ENCODE measurements around the gene HMGCS1.
"Not testable (repeated sequence)": the region's sequence is repeated elsewhere in the genome, so short reads cannot be mapped to it uniquely, and the experiment has no call there.

HMGCS1 gene

DNA sequence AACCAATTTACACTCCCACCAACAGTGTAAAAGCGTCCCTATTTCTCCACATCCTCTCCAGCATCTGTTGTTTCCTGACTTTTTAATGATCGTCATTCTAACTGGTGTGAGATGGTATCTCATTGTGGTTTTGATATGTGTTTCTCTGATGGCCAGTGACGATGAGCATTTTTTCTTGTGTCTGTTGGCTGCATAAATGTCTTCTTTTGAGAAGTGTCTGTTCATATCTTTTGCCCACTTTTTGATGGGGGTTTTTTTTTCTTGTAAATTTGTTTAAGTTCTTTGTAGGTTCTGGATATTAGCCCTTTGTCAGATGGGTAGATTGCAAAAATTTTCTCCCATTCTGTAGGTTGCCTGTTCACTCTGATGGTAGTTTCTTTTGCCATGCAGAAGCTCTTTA is 10.3 kb upstream of the HMGCS1 start:
- ATAC-seq (ENCODE audit: insufficient read depth, low read depth); H3K27ac ChIP-seq (ENCODE audit: low read length); H3K27me3 ChIP-seq (ENCODE audit: insufficient read depth, low read length, poor library complexity); H3K79me2 ChIP-seq (ENCODE audit: insufficient read depth, low read length); H3K36me3 ChIP-seq (ENCODE audit: insufficient read depth, low read length); H3K4me2 ChIP-seq (ENCODE audit: insufficient read depth, low read length); DNase-seq; H4K20me1 ChIP-seq (ENCODE audit: insufficient read depth, low read length); H3K9ac ChIP-seq (ENCODE audit: low read depth, low read length); H2AFZ ChIP-seq (ENCODE audit: low read depth, low read length); H3K9me3 ChIP-seq (ENCODE audit: insufficient read depth, low read length, severe bottlenecking); H3K4me3 ChIP-seq (ENCODE audit: low read depth in 1 of 2, low read length in 2 of 2); H3K4me1 ChIP-seq (ENCODE audit: insufficient read depth, low read length): not testable (repeated sequence)

GRCh38 chr5:43320846-43321245 is 7.6 kb upstream of the HMGCS1 start:
- Histone ChIP-seq H3K9ac (ENCODE audit: low read depth, low read length) (no peak overlapping the region), H3K27me3 (ENCODE audit: insufficient read depth, low read length, poor library complexity) (no peaks in the 10 kb centered on the region), H3K9me3 (ENCODE audit: insufficient read depth, low read length, severe bottlenecking) (no peaks in the 10 kb centered on the region), H3K4me1 (ENCODE audit: insufficient read depth, low read length) (no peaks in the 10 kb centered on the region), H3K79me2 (ENCODE audit: insufficient read depth, low read length) (no peaks in the 10 kb centered on the region), H3K27ac (ENCODE audit: low read length) (no peak overlapping the region), H3K4me3 (ENCODE audit: low read depth in 1 of 2, low read length in 2 of 2) (no peak overlapping the region), H3K36me3 (ENCODE audit: insufficient read depth, low read length) (no peaks in the 10 kb centered on the region), H4K20me1 (ENCODE audit: insufficient read depth, low read length) (no peaks in the 10 kb centered on the region), H2AFZ (ENCODE audit: low read depth, low read length) (no peak overlapping the region), H3K4me2 (ENCODE audit: insufficient read depth, low read length) (no peak overlapping the region)
- no peak for ATAC-seq (ENCODE audit: insufficient read depth, low read depth)
- TF ChIP-seq, protein P1, sequence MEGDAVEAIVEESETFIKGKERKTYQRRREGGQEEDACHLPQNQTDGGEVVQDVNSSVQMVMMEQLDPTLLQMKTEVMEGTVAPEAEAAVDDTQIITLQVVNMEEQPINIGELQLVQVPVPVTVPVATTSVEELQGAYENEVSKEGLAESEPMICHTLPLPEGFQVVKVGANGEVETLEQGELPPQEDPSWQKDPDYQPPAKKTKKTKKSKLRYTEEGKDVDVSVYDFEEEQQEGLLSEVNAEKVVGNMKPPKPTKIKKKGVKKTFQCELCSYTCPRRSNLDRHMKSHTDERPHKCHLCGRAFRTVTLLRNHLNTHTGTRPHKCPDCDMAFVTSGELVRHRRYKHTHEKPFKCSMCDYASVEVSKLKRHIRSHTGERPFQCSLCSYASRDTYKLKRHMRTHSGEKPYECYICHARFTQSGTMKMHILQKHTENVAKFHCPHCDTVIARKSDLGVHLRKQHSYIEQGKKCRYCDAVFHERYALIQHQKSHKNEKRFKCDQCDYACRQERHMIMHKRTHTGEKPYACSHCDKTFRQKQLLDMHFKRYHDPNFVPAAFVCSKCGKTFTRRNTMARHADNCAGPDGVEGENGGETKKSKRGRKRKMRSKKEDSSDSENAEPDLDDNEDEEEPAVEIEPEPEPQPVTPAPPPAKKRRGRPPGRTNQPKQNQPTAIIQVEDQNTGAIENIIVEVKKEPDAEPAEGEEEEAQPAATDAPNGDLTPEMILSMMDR (IDR thresholded peaks at IDR 0.05; ENCODE audit: borderline replicate concordance, extremely low read depth, low read length, poor library complexity, severe bottlenecking) = no peak
- no peak for TF ChIP-seq EZH2 (IDR thresholded peaks at IDR 0.05; ENCODE audit: borderline replicate concordance, low read depth, low read length, severe bottlenecking)
- DNase-seq = no peak

DNA sequence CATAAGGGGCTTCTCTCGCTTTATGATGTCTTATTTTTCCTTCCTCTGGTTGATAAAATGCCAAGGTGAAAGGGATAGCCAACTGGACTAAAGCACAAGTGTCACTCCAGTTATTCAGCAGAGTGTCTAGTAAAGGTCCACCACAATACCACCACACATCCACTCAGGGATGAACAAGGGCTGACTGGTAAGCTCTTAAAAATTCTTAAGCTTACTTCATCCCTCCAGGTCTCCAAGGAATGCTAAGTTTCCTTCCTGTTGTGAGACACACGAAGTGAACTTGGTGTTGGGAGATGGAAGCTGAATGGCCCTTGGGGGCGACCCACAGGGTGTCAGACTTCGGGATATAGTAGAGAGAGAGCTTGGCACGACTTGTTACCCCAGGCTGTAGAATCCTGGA is 3.2 kb upstream of the HMGCS1 start:
- Histone ChIP-seq H3K9me3 (ENCODE audit: insufficient read depth, low read length, severe bottlenecking) (no peaks in the 10 kb centered on the region), H4K20me1 (ENCODE audit: insufficient read depth, low read length) (peaks cover 16% of the 10 kb centered on the region), H3K4me1 (ENCODE audit: insufficient read depth, low read length) (peaks cover 25% of the 10 kb centered on the region), H3K36me3 (ENCODE audit: insufficient read depth, low read length) (peaks cover 16% of the 10 kb centered on the region), H3K4me2 (ENCODE audit: insufficient read depth, low read length) (no peak overlapping the region), H3K27me3 (ENCODE audit: insufficient read depth, low read length, poor library complexity) (no peaks in the 10 kb centered on the region), H3K79me2 (ENCODE audit: insufficient read depth, low read length) (peaks cover 18% of the 10 kb centered on the region), H2AFZ (ENCODE audit: low read depth, low read length) (no peak overlapping the region), H3K4me3 (ENCODE audit: low read depth in 1 of 2, low read length in 2 of 2) (no peak overlapping the region), H3K9ac (ENCODE audit: low read depth, low read length) (no peak overlapping the region), H3K27ac (ENCODE audit: low read length) (no peak overlapping the region)
- TF ChIP-seq, protein P1 (IDR thresholded peaks at IDR 0.05; ENCODE audit: borderline replicate concordance, extremely low read depth, low read length, poor library complexity, severe bottlenecking) = no peak
- TF ChIP-seq EZH2 (IDR thresholded peaks at IDR 0.05; ENCODE audit: borderline replicate concordance, low read depth, low read length, severe bottlenecking) = no peak
- ATAC-seq (ENCODE audit: insufficient read depth, low read depth) (no peak), DNase-seq (no peak)

DNA sequence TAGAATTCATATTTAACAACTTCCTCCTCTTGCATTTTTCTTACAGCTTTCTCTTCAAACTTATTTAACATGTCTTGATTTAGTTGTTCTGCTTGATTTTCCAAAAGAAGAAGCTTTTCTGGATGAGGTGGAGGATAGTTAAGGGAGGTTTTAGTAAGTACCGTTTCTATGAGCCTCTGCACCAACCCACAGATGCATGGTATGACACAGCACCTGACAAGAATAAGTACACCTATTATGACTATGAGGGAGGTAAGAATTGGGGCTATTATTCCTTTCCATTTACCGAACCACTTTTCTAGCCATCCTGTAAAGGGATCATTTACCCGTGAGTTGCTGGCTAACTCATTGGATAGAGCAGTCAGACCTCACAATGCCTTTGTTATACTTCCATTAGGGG is 2.5 kb upstream of the HMGCS1 start:
- Histone ChIP-seq H4K20me1 (ENCODE audit: insufficient read depth, low read length) (peaks cover 22% of the 10 kb centered on the region), H3K4me3 (ENCODE audit: low read depth in 1 of 2, low read length in 2 of 2) (no peak overlapping the region), H3K79me2 (ENCODE audit: insufficient read depth, low read length) (peaks cover 26% of the 10 kb centered on the region), H3K4me2 (ENCODE audit: insufficient read depth, low read length) (no peak overlapping the region), H3K4me1 (ENCODE audit: insufficient read depth, low read length) (peaks cover 33% of the 10 kb centered on the region), H3K27ac (ENCODE audit: low read length) (no peak overlapping the region), H3K9ac (ENCODE audit: low read depth, low read length) (no peak overlapping the region), H2AFZ (ENCODE audit: low read depth, low read length) (no peak overlapping the region), H3K9me3 (ENCODE audit: insufficient read depth, low read length, severe bottlenecking) (no peaks in the 10 kb centered on the region), H3K36me3 (ENCODE audit: insufficient read depth, low read length) (peaks cover 21% of the 10 kb centered on the region), H3K27me3 (ENCODE audit: insufficient read depth, low read length, poor library complexity) (no peaks in the 10 kb centered on the region)
- TF ChIP-seq, protein P1 (IDR thresholded peaks at IDR 0.05; ENCODE audit: borderline replicate concordance, extremely low read depth, low read length, poor library complexity, severe bottlenecking) = no peak
- TF ChIP-seq EZH2 (IDR thresholded peaks at IDR 0.05; ENCODE audit: borderline replicate concordance, low read depth, low read length, severe bottlenecking) = no peak
- DNase-seq (no peak), ATAC-seq (ENCODE audit: insufficient read depth, low read depth) (no peak)

Data from DND-41 (cell line).